GM10266 (cell line): ENCODE measurements around the gene WDSUB1.

Source experiments
- DNase-seq: peaks from one replicate; pipeline ENCODE4 v3.0.0; 2012; ENCODE audit errors: extremely low spot score
- TF ChIP-seq, protein P1 (sequence below): IDR thresholded peaks from 2 replicates; pipeline ENCODE4 v1.5.1; 2012; ENCODE audit warnings: mild to moderate bottlenecking, low read depth; ENCODE audit not compliant: control insufficient read depth, insufficient read depth; ENCODE audit errors: missing control alignments

Gene WDSUB1

DNA sequence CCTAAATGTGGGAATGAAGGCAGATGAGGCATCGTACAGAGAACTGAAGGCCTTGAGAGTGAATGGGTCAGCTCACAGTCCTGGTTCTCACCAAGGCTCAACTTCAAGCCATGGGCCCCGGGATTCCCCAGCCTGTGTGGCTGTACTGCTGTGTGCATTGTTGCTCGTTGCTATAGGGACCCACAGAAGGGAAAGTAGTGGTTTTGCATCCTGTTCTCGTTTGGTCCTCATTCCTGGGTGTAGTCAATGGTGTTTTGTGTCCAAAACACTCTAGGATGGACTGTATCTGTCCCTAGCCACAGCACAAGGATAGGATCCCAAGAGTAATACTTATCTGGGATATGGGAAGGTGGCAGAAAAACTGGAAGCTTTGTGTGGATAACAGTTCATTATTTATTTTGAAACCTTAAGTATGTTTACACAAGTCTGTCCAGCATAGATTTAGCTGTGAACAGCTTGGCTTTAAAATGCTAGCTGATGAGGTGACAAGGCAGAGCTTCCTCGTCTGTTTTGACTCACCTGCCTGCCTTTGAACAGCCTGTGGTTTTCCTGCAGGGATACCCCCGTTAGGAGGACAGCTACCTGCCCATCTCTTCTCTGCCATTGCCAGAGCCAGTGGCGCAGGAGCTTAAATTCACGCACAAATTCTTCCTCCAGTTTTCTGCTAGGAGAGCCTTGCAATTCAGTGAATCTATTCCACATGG, 85.0 kb downstream of the WDSUB1 start:
- peak; percentile 85 for DNase-seq
- TF ChIP-seq, protein P1, sequence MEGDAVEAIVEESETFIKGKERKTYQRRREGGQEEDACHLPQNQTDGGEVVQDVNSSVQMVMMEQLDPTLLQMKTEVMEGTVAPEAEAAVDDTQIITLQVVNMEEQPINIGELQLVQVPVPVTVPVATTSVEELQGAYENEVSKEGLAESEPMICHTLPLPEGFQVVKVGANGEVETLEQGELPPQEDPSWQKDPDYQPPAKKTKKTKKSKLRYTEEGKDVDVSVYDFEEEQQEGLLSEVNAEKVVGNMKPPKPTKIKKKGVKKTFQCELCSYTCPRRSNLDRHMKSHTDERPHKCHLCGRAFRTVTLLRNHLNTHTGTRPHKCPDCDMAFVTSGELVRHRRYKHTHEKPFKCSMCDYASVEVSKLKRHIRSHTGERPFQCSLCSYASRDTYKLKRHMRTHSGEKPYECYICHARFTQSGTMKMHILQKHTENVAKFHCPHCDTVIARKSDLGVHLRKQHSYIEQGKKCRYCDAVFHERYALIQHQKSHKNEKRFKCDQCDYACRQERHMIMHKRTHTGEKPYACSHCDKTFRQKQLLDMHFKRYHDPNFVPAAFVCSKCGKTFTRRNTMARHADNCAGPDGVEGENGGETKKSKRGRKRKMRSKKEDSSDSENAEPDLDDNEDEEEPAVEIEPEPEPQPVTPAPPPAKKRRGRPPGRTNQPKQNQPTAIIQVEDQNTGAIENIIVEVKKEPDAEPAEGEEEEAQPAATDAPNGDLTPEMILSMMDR = no peak

DNA sequence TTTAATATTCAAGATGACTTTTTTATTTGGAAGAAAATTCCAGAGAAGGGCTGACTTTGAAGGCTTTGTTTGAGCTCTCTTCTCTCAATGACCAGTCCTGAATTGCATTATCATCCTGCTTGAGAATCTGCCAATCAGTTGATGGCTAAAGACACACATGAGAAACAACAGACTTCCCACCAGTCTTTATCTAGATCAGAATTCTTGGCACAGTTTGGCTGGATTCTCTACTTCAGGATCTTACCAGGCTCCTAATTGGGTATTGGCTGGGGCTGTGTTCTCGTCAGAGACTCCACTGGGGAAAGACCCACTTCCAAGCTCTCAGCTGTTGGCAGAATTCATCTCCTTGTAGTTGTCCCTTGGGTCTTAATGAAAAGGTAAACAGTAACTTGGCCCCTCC, 86.0 kb downstream of the WDSUB1 start:
- TF ChIP-seq, protein P1 = no peak
- DNase-seq = no peak

DNA sequence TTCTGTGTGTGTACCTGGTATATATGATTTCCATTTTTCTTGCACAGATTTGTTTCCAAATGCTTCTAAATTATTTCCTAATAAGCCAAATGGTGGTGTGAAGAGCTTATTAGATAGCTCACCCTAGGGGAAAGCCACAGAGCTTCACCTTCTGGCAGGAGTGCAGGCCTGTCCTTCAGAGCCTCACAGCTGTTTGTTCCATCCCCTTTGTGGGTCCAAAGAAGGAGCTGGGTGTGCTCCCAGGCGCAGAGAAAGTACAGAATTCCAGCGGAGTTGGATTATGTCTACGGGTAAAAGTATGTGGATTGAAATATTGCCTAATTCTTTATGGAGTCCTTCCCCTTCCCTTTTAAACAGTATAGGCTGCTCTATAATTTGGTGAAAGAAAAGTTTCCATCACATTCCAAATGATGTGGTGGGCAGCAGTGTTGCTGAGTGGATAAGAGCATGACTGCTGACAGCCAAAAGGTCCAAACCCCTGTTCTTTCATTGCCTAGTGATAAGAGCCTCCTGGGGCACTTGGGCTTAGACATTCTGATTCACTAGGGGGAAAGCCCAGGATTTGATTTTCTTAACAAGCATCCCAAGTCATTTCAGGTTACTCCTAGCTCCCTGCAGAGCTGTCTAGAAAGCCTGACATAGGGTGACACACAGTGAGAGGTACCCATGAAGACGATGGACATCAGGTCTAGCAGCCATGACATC, 86.6 kb downstream of the WDSUB1 start:
- TF ChIP-seq, protein P1 = no peak
- DNase-seq = no peak

DNA sequence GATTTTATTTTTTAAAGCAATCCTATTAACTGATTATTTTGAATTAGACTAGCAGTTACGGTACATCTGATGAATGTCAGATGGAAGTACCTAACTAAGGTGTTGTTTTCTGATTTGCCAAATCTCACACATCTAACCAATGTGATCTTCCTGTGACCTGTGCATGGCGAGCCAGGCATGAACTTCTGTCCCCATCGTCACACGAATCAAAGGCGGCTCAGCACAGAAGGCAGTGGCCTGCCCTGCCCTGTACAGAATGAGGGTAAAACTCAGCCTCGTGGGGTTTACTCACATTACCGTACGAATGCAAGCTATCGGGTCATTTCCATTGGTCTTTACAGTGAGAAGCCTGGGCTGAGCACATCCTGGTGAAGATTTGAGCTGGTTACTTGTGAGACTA, 87.3 kb downstream of the WDSUB1 start:
- TF ChIP-seq, protein P1 = no peak
- no peak for DNase-seq

DNA sequence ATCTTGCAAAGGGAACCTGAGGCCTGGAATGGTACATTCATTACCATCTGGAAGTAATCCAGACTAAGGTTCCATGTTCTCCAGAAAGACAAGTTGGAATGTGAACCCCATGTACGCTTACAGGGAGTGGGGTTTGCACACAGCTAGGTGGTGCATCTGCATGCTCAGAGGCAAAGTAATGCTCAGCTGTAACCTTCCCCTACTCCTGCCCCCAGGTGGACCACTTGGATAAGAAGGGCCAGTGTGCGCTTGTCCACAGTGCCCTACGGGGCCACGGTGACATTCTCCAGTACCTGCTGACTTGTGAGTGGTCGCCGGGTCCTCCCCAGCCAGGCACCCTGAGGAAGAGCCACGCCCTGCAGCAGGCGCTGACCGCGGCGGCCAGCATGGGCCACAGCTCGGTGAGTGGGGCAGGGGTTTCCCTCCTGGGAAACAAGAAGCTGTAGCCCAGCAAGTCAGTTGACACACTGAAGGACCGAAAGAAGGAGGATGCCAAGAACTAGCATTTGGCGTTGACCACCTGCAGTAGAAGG, 90.0 kb downstream of the WDSUB1 start:
- TF ChIP-seq, protein P1 = no peak
- DNase-seq = no peak

DNA sequence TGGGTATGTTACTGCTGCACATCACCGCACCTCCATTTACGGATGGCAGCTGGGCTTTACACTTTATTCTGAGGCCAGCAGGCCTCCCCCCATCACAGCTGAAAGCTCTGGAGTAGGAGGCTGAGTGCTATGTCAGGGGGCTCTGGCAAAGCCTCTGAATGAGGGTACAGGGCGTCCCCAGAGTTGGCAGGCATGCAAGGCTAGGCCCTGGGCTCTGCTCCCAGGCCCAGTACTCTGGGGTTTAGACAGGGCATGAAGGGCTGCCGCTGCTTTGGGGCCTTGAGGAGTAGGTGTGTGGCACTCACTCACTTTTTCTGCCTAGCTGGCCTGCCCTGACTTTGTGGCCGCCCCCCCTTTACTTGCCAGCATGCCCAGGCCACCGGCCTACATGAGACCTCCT, 90.8 kb downstream of the WDSUB1 start:
- DNase-seq = no peak
- TF ChIP-seq, protein P1 = no peak

DNA sequence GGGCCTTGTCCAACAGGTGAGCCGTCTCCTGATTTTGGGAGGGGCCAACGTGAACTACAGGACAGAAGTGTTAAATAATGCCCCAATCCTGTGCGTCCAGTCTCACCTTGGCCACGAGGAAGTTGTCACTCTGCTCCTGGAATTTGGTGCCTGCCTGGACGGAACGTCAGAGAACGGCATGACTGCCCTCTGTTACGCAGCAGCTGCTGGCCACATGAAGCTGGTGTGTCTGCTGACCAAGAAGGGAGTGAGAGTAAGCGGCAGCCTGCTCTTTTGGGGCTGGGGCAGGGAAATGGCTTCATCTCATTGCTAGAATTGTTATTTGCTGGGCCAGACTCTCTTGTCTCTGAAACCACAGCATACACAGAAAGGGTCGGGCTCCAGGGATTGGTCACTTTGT, 92.3 kb downstream of the WDSUB1 start:
- TF ChIP-seq, protein P1 = no peak
- no peak for DNase-seq
